Karpas-422 (cell line): ENCODE measurements around the gene RUSC1. TPM values are rescaled to one million over a fixed set of nuclear protein-coding genes. Genes with fewer than 3 reads are reported as not detected.
A peak's percentile ranks its signal among the peaks of the same experiment; 100 is the strongest.

Experiments
- DNase-seq: peaks from one replicate; pipeline ENCODE4 v3.0.0-alpha.2; 2015
- H2AFZ ChIP-seq: fragments of 200-600 bp; sonication (generic); 2 replicates; pipeline ENCODE4 v1.6.1; 2014; ENCODE audit warnings: antibody characterized with exemption, low read length, mixed read lengths
- H3K27ac ChIP-seq: fragments of 200-600 bp; sonication (generic); 2 replicates; pipeline ENCODE4 v1.5.1; 2014; ENCODE audit warnings: mild to moderate bottlenecking, low read length, moderate library complexity
- H3K27me3 ChIP-seq: fragments of 200-600 bp; sonication (generic); 2 replicates; pipeline ENCODE4 v1.6.1; 2014; ENCODE audit warnings: low read length, mixed read lengths
- H3K36me3 ChIP-seq: fragments of 200-600 bp; sonication (generic); 2 replicates; pipeline ENCODE4 v1.6.1; 2014; ENCODE audit warnings: low read length, mixed read lengths; ENCODE audit not compliant: insufficient read depth
- H3K4me1 ChIP-seq: fragments of 200-600 bp; sonication (generic); 2 replicates; pipeline ENCODE4 v1.6.1; 2014; ENCODE audit warnings: mild to moderate bottlenecking, low read length, mixed read lengths
- H3K4me2 ChIP-seq: fragments of 200-600 bp; sonication (generic); 2 replicates; pipeline ENCODE4 v1.6.1; 2014; ENCODE audit warnings: low read length, low read depth, mild to moderate bottlenecking; ENCODE audit not compliant: poor library complexity, severe bottlenecking
- H3K4me3 ChIP-seq: fragments of 200-600 bp; sonication (generic); 2 replicates; pipeline ENCODE4 v1.5.1; 2014; ENCODE audit warnings: mild to moderate bottlenecking, antibody characterized with exemption, low read length, mixed read lengths
- H3K79me2 ChIP-seq: fragments of 200-600 bp; sonication (generic); 2 replicates; pipeline ENCODE4 v1.6.1; 2014; ENCODE audit warnings: mild to moderate bottlenecking, low read length, mixed read lengths
- H3K9ac ChIP-seq: fragments of 200-600 bp; sonication (generic); 2 replicates; pipeline ENCODE4 v1.6.0; 2014; ENCODE audit warnings: low read length
- H3K9me2 ChIP-seq: fragments of 200-600 bp; sonication (generic), shearing (Covaris generic); replicated peaks from 2 replicates; pipeline ENCODE4 v1.6.0; 2014; ENCODE audit warnings: mild to moderate bottlenecking, low read length, moderate library complexity; ENCODE audit not compliant: insufficient read depth
- H3K9me3 ChIP-seq: fragments of 300-700, 200-600 bp; sonication (generic); 2 replicates; pipeline ENCODE4 v1.6.1; 2014; ENCODE audit warnings: low read length, mixed read lengths
- H4K20me1 ChIP-seq: fragments of 200-600 bp; sonication (generic); 2 replicates; pipeline ENCODE4 v1.6.1; 2014; ENCODE audit warnings: mild to moderate bottlenecking, antibody characterized with exemption, low read length, low read depth; ENCODE audit not compliant: insufficient read depth
- total RNA-seq: library from RNA; depleted of rRNA; stranded (reverse); fragments of >200 nt; shearing (Covaris generic); gene quantifications from 2 replicates; pipeline ENCODE4 v1.2.3, GENCODE V29; 2014; ENCODE audit warnings: low replicate concordance

RUSC1 gene
- total RNA-seq, 1 experiment from 2014 or later = 9.2 TPM

DNA sequence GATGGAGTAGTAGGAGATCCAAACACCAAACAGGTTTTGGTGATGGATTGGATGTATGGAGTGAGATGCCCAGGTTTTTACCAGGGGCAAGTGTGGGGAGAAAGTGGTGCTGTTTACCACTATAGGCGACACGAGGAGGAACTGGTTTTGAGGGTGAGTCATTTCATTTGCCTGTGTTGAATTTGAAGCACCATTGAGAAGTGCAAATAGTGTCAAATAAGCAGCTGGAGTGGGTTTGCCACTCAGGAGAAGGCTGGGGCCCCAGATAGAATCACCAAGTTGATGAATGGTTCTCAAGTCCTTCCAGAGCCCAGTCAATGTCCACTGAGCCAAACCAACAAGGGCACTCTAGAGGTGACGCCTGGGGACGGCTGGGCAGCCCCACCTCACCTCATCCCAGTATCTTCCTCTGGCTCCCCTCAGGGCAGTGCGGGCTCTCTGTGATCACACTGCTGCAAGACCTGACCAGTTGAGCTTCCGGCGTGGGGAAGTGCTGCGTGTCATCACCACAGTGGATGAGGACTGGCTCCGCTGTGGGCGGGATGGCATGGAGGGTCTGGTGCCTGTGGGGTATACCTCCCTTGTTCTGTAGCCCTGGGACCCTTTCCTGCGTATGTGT is 9.4 kb downstream of the RUSC1 start:
- DNase-seq = no peak
- peaks cover 26% of the 10 kb centered on the region; the same call in 1 of the 2 replicates for H3K36me3 ChIP-seq
- no peak overlapping the region for H3K27ac ChIP-seq
- no peak overlapping the region for H2AFZ ChIP-seq
- H4K20me1 ChIP-seq = no peaks in the 10 kb centered on the region
- H3K4me2 ChIP-seq = no peak overlapping the region
- no peaks in the 10 kb centered on the region for H3K9me3 ChIP-seq
- no peak overlapping the region for H3K9ac ChIP-seq
- no peak overlapping the region for H3K4me3 ChIP-seq
- H3K27me3 ChIP-seq = no peaks in the 10 kb centered on the region
- H3K4me1 ChIP-seq = peaks cover 18% of the 10 kb centered on the region
- H3K9me2 ChIP-seq = no peaks in the 10 kb centered on the region
- peaks cover 3% of the 10 kb centered on the region; the same call in 1 of the 2 replicates for H3K79me2 ChIP-seq

DNA sequence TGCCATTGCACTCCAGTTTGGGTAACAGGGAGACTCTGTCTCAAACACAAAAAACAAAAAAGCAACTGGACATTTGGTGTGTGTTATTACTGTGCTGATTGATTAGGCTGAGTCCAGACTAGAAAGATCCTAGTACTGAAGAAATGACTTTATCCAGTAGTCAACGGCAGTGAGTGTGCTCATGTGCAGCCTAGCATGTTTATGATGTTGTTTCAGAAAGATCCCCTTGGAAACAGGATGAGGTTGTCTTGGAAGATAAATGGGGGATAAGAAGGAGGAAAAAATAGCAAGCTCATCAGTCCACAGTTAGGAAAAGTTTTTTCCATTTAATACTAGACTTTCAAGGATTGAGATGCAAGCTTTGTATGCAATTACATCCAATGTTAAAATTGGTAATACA is 14.3 kb downstream of the RUSC1 start:
- H3K9me2 ChIP-seq = no peaks in the 10 kb centered on the region

DNA sequence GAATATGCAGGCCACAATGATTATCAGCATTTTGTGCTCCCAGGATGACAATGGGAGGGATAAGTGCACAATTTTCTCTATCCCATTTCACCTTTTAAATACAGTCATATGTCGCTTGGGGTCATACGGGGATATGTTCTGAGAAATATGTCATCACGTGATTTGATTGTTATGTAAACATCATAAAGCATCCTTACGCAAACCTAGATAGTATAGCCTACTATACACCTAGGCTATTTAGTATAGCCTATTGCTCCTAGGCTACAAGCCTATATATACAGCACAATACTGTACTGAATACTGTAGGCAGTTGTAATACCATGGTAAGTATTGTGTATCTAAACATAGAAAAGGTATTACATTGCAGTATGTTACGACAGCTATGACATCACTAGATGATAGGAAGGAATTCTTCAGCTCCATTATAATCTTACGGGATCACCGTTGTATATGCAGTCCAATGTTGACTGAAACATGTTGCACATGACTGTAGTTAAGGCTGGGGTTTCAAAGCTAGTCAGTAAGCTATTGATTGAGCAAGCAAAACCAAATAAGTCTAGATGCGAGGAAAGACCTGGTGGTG is 18.9 kb downstream of the RUSC1 start:
- H4K20me1 ChIP-seq = no peaks in the 10 kb centered on the region
- no peak for DNase-seq

More for the DNA sequence above, 14.3 kb downstream of the RUSC1 start:
- Histone ChIP-seq H2AFZ (no peak overlapping the region), H3K36me3 (peaks cover 48% of the 10 kb centered on the region; the same call in 1 of the 2 replicates), H3K79me2 (peaks cover 4% of the 10 kb centered on the region; the same call in 1 of the 2 replicates), H3K27me3 (no peaks in the 10 kb centered on the region), H4K20me1 (no peaks in the 10 kb centered on the region), H3K4me2 (no peak overlapping the region), H3K27ac (no peak overlapping the region), H3K9ac (no peak overlapping the region), H3K9me3 (no peaks in the 10 kb centered on the region), H3K4me1 (peaks cover 16% of the 10 kb centered on the region), H3K4me3 (no peak overlapping the region)
- DNase-seq = no peak

DNA sequence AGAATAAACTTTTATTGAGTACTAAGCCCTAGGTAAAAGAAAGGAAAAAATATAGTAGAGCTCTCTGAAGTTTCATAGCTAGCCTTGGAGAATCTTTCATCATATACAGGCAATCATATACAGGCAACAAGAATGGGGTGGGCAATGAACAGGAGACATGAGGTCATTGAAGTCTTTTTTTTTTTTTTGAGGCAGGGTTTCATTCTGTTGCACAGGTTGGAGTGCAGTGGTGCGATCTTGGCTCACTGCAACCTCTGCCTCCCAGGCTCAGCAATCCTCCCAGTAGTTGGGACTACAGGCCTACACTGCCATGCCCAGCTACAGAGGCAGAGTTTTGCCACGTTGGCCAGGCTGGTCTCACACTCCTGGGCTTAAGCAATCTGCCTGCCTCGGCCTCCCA is 22.1 kb downstream of the RUSC1 start:
- H2AFZ ChIP-seq = no peak overlapping the region
- H3K36me3 ChIP-seq = peaks cover 53% of the 10 kb centered on the region
- no peak overlapping the region for H3K9ac ChIP-seq
- H3K4me1 ChIP-seq = no peaks in the 10 kb centered on the region
- H3K9me3 ChIP-seq = no peaks in the 10 kb centered on the region
- no peak for DNase-seq
- H3K4me2 ChIP-seq = no peak overlapping the region
- H4K20me1 ChIP-seq = no peaks in the 10 kb centered on the region
- no peaks in the 10 kb centered on the region for H3K27me3 ChIP-seq
- no peaks in the 10 kb centered on the region for H3K79me2 ChIP-seq
- no peak overlapping the region for H3K27ac ChIP-seq
- no peaks in the 10 kb centered on the region for H3K9me2 ChIP-seq
- no peak overlapping the region for H3K4me3 ChIP-seq

More for the DNA sequence above, 18.9 kb downstream of the RUSC1 start:
- no peak overlapping the region for H3K4me3 ChIP-seq
- H3K4me2 ChIP-seq = no peak overlapping the region
- H2AFZ ChIP-seq = no peak overlapping the region
- no peaks in the 10 kb centered on the region for H3K9me3 ChIP-seq
- H3K36me3 ChIP-seq = peaks cover 43% of the 10 kb centered on the region; the same call in 1 of the 2 replicates
- no peaks in the 10 kb centered on the region for H3K27me3 ChIP-seq
- no peaks in the 10 kb centered on the region for H3K9me2 ChIP-seq
- peaks cover 4% of the 10 kb centered on the region; the same call in 1 of the 2 replicates for H3K79me2 ChIP-seq
- no peak overlapping the region for H3K9ac ChIP-seq
- no peaks in the 10 kb centered on the region for H3K4me1 ChIP-seq
- H3K27ac ChIP-seq = no peak overlapping the region

DNA sequence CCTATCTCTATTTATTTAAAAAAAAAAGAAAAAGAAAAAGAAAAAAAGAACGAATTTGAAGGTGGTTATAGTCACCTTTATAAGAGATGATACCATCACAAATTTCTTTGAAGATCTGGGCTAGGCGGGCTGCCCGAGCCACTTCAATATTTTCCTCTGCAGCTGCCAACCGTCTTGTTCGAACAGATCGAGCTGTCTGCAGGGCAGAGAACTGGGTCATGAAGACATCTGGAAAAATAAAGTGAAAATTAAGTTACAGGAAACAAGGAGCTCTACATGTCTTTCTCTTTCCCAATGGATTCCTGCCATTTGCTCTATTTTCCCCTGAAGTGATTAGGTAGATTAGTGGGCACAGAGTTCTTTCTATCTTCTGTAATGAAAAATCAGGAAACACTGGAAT is 31.9 kb downstream of the RUSC1 start:
- H3K79me2 ChIP-seq = no peaks in the 10 kb centered on the region
- H4K20me1 ChIP-seq = no peaks in the 10 kb centered on the region
- no peak for DNase-seq
- no peaks in the 10 kb centered on the region for H3K9me2 ChIP-seq
- H3K27me3 ChIP-seq = no peaks in the 10 kb centered on the region
- H3K4me2 ChIP-seq = no peak overlapping the region
- no peaks in the 10 kb centered on the region for H3K9me3 ChIP-seq
- no peak overlapping the region for H3K4me3 ChIP-seq
- H3K9ac ChIP-seq = no peak overlapping the region
- H3K27ac ChIP-seq = no peak overlapping the region
- peaks cover 34% of the 10 kb centered on the region for H3K36me3 ChIP-seq
- H3K4me1 ChIP-seq = no peaks in the 10 kb centered on the region
- no peak overlapping the region for H2AFZ ChIP-seq

DNA sequence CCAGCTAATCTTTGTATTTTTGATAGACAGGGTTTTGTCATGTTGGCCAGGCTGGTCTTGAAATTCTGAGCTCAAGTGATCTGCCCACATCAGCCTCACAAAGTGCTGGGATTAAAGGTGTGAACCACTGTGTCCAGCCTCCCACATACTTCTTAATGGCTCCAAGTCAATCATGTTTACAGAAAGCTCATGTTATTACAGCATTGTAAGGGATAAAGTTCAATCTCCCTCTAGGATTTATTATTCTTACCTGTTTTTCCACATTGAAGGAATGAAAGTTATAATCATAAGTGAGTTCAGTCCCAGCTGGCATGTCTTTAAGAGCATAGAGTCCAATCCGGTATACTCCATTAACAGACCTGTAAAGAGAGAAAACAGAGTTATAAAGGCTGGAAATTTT is 39.4 kb downstream of the RUSC1 start:
- no peak overlapping the region for H3K4me2 ChIP-seq
- H4K20me1 ChIP-seq = no peaks in the 10 kb centered on the region
- H2AFZ ChIP-seq = no peak overlapping the region
- H3K79me2 ChIP-seq = no peaks in the 10 kb centered on the region
- no peak overlapping the region for H3K27ac ChIP-seq
- H3K9me2 ChIP-seq = no peaks in the 10 kb centered on the region
- H3K4me3 ChIP-seq = no peak overlapping the region
- peaks cover 18% of the 10 kb centered on the region for H3K36me3 ChIP-seq
- H3K4me1 ChIP-seq = no peaks in the 10 kb centered on the region
- H3K9ac ChIP-seq = no peak overlapping the region
- DNase-seq = no peak
- no peaks in the 10 kb centered on the region for H3K27me3 ChIP-seq
- H3K9me3 ChIP-seq = no peaks in the 10 kb centered on the region

DNA sequence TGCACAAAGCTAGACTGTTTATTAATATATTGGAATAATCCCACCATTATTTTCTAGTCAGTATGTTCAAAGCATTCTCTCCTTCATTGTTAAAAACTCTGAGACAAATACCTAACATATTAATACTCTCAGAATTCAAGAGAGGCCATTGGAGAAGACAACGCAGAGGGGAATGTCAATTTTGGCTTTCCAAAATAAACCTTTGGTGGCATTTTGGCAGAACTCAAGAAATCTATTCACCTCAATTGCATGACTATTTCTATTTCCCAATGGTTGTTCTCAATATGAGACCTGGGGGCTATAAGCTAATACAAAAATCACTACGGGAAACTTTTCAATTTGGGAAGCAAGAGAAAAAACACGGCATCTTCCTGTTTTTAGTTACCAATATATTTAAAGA is 58.5 kb downstream of the RUSC1 start:
- H3K36me3 ChIP-seq = peaks cover 32% of the 10 kb centered on the region
- no peaks in the 10 kb centered on the region for H4K20me1 ChIP-seq
- H3K9me2 ChIP-seq = no peaks in the 10 kb centered on the region
- H2AFZ ChIP-seq = no peak overlapping the region
- H3K4me3 ChIP-seq = no peak overlapping the region
- no peak overlapping the region for H3K9ac ChIP-seq
- no peaks in the 10 kb centered on the region for H3K27me3 ChIP-seq
- no peaks in the 10 kb centered on the region for H3K9me3 ChIP-seq
- peak overlapping the region; percentile 50 for H3K4me2 ChIP-seq
- H3K4me1 ChIP-seq = peaks cover 18% of the 10 kb centered on the region
- H3K27ac ChIP-seq = peak overlapping the region; percentile 59
- peaks cover 3% of the 10 kb centered on the region for H3K79me2 ChIP-seq
- DNase-seq = no peak

DNA sequence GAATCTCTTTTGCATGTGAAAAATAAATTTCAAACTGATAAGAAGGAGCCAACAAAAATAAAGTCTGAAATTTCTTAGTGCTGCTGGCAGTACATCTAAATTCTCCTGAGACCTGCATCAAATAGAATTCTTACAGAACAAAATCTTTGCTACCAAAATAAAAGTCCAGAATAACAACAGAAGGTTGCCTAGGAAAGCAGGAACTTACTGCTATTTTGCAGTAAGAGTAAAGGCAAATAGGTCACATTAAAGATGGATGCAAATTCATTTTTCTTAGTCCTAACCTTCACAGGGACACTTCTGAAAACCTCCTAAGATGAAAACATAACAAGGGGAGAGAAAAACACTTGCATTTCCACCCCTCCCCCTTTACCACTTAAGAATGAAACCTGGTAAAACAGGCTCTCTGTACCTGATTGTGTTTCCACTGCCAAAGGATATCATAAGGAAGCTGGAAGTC is 59.0 kb downstream of the RUSC1 start:
- H3K36me3 ChIP-seq = peaks cover 27% of the 10 kb centered on the region
- peaks cover 18% of the 10 kb centered on the region for H3K4me1 ChIP-seq
- H4K20me1 ChIP-seq = no peaks in the 10 kb centered on the region
- no peaks in the 10 kb centered on the region for H3K9me2 ChIP-seq
- H3K27me3 ChIP-seq = no peaks in the 10 kb centered on the region
- DNase-seq = peak; percentile 74
- no peak overlapping the region for H3K4me3 ChIP-seq
- peaks cover 3% of the 10 kb centered on the region for H3K79me2 ChIP-seq
- H3K27ac ChIP-seq = peak overlapping the region; percentile 59
- peak overlapping the region; percentile 50 for H3K4me2 ChIP-seq
- no peak overlapping the region for H3K9ac ChIP-seq
- H2AFZ ChIP-seq = no peak overlapping the region
- no peaks in the 10 kb centered on the region for H3K9me3 ChIP-seq
